MM.1S (cell line): ENCODE measurements around the gene FMN1.

Source experiments
- DNase-seq: peaks from one replicate; pipeline ENCODE4 v3.0.0-alpha.2; 2015
- H2AFZ ChIP-seq: fragments of 300-600 bp; sonication (generic); 2 replicates; pipeline ENCODE4 v1.6.0; 2016; ENCODE audit warnings: antibody characterized with exemption, low read length
- H3F3A ChIP-seq: fragments of 300-600 bp; sonication (generic); 2 replicates; pipeline ENCODE4 v1.6.1; 2016; ENCODE audit warnings: mild to moderate bottlenecking, antibody characterized with exemption, low read length, moderate library complexity, mixed read lengths; ENCODE audit not compliant: insufficient read depth
- H3K27ac ChIP-seq: fragments of 300-600 bp; sonication (generic); 2 replicates; pipeline ENCODE4 v1.5.1; 2016; ENCODE audit warnings: mild to moderate bottlenecking, low read length
- H3K27me3 ChIP-seq: fragments of 300-600 bp; sonication (generic); replicated peaks from 2 replicates; pipeline ENCODE4 v1.6.0; 2016; ENCODE audit warnings: low read length; ENCODE audit not compliant: insufficient read depth
- H3K36me3 ChIP-seq: fragments of 300-600 bp; sonication (generic); replicated peaks from 2 replicates; pipeline ENCODE4 v1.6.1; 2016; ENCODE audit warnings: mild to moderate bottlenecking, low read length, mixed read lengths; ENCODE audit not compliant: insufficient read depth
- H3K4me1 ChIP-seq: fragments of 300-600 bp; sonication (generic); 2 replicates; pipeline ENCODE4 v1.6.1; 2016; ENCODE audit warnings: low read length, mixed read lengths
- H3K4me2 ChIP-seq: fragments of 300-600 bp; sonication (generic); 2 replicates; pipeline ENCODE4 v1.6.0; 2016; ENCODE audit warnings: low read depth, low read length
- H3K4me3 ChIP-seq: fragments of 300-600 bp; sonication (generic); 2 replicates; pipeline ENCODE4 v1.5.1; 2016; ENCODE audit warnings: low read length, mixed read lengths
- H3K79me2 ChIP-seq: fragments of 300-600 bp; sonication (generic); 2 replicates; pipeline ENCODE4 v1.6.1; 2016; ENCODE audit warnings: mixed run types, low read length, mixed read lengths
- H3K9ac ChIP-seq: fragments of 300-600 bp; sonication (generic); 2 replicates; pipeline ENCODE4 v1.6.1; 2016; ENCODE audit warnings: low read length, mixed read lengths
- H3K9me2 ChIP-seq: fragments of 300-600 bp; sonication (generic); replicated peaks from 2 replicates; pipeline ENCODE4 v1.6.1; 2016; ENCODE audit warnings: mild to moderate bottlenecking, low read length, mixed read lengths; ENCODE audit not compliant: insufficient read depth
- H3K9me3 ChIP-seq: fragments of 300-600 bp; sonication (generic); replicated peaks from 2 replicates; pipeline ENCODE4 v1.6.1; 2016; ENCODE audit warnings: mild to moderate bottlenecking, low read length, mixed read lengths; ENCODE audit not compliant: insufficient read depth
- H4K20me1 ChIP-seq: fragments of 300-600 bp; sonication (generic); 2 replicates; pipeline ENCODE4 v1.6.1; 2016; ENCODE audit warnings: mild to moderate bottlenecking, low read length, moderate library complexity, mixed read lengths; ENCODE audit not compliant: insufficient read depth
- EZH2 ChIP-seq: fragments of 300-600 bp; sonication (generic); optimal IDR thresholded peaks from 2 replicates; pipeline ENCODE3; 2017; ENCODE audit warnings: low read depth, mild to moderate bottlenecking, antibody characterized with exemption, low read length, mixed read lengths
- EZH2phosphoT487 ChIP-seq: fragments of 300-600 bp; sonication (generic); IDR thresholded peaks from 2 replicates; pipeline ENCODE4 v1.6.1; 2018; ENCODE audit warnings: antibody characterized with exemption, low read length
- TF ChIP-seq, protein P1 (sequence below): fragments of 300-600 bp; sonication (generic); IDR thresholded peaks from 2 replicates; pipeline ENCODE4 v1.5.1; 2016; ENCODE audit warnings: antibody characterized with exemption, low read length, mixed read lengths

FMN1 gene

DNA sequence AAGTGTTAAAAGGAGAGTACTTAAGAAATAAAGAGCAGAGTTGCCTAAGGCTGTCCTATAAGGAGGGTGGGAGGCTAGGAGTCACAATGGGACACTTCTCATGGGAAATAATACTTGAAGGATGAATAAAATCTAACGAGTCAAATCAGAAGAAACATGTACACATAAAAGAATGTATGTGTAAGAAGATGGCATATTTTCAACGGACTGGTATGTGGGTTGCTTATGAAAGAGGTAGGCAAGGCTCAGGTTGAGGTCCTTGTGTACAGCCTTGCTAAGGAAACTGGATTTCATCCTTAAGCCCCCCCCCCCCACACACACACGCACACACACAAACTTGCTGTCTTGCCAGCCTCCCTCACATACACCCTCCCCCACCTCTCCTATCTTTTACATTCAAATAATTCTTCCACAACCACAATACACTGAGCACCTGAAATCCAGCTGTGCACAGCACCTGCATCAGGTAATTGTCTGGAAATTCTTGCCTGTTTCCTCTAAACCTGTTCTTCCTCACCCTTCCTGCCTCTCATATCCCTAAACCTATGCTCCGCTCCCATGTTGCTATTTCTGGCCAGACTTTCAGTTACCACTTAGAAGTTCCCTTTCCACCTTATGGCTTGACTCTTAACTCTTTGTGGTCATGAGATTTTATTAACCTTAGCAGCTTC, 79.2 kb downstream of the FMN1 start:
- no peaks in the 10 kb centered on the region for H4K20me1 ChIP-seq
- no peaks in the 10 kb centered on the region for H3F3A ChIP-seq
- no peaks in the 10 kb centered on the region; the same call in 1 of the 2 replicates for H3K27me3 ChIP-seq
- no peaks in the 10 kb centered on the region for H3K4me1 ChIP-seq
- H3K9me3 ChIP-seq: no peaks in the 10 kb centered on the region
- TF ChIP-seq, protein P1, sequence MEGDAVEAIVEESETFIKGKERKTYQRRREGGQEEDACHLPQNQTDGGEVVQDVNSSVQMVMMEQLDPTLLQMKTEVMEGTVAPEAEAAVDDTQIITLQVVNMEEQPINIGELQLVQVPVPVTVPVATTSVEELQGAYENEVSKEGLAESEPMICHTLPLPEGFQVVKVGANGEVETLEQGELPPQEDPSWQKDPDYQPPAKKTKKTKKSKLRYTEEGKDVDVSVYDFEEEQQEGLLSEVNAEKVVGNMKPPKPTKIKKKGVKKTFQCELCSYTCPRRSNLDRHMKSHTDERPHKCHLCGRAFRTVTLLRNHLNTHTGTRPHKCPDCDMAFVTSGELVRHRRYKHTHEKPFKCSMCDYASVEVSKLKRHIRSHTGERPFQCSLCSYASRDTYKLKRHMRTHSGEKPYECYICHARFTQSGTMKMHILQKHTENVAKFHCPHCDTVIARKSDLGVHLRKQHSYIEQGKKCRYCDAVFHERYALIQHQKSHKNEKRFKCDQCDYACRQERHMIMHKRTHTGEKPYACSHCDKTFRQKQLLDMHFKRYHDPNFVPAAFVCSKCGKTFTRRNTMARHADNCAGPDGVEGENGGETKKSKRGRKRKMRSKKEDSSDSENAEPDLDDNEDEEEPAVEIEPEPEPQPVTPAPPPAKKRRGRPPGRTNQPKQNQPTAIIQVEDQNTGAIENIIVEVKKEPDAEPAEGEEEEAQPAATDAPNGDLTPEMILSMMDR: no peak
- TF ChIP-seq EZH2phosphoT487: no peak
- no peak for TF ChIP-seq EZH2
- H3K36me3 ChIP-seq: no peaks in the 10 kb centered on the region
- H3K27ac ChIP-seq: no peak overlapping the region
- no peaks in the 10 kb centered on the region for H3K79me2 ChIP-seq
- H3K9me2 ChIP-seq: no peaks in the 10 kb centered on the region
- no peak overlapping the region for H3K4me3 ChIP-seq
- H3K9ac ChIP-seq: no peak overlapping the region
- no peak overlapping the region for H2AFZ ChIP-seq
- H3K4me2 ChIP-seq: no peak overlapping the region
- no peak for DNase-seq

DNA sequence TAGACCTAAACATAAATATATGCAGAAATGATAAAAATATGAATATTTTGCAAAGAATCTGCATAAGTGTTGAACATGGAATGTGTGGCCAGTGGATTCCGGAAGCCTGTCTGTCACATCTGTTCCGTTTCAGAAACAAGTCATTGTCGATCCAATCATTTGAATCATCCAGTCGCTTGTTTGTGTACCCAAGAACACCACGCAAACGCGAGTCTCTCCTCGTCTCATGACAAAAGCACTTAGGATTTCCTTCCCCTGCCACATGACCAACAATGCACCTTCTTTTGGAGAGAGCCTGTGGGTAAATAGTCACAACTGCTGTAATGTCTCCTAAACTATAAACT, 80.2 kb downstream of the FMN1 start:
- Histone ChIP-seq H3K4me3 (no peak overlapping the region), H3F3A (no peaks in the 10 kb centered on the region), H3K4me2 (no peak overlapping the region), H3K79me2 (no peaks in the 10 kb centered on the region), H3K36me3 (no peaks in the 10 kb centered on the region), H3K27ac (no peak overlapping the region), H4K20me1 (no peaks in the 10 kb centered on the region), H3K4me1 (no peaks in the 10 kb centered on the region), H3K9me2 (no peaks in the 10 kb centered on the region), H2AFZ (no peak overlapping the region), H3K9me3 (no peaks in the 10 kb centered on the region), H3K9ac (no peak overlapping the region), H3K27me3 (no peaks in the 10 kb centered on the region; the same call in 1 of the 2 replicates)
- DNase-seq: no peak
- TF ChIP-seq EZH2phosphoT487 (no peak), EZH2 (no peak)
- TF ChIP-seq, protein P1: no peak

DNA sequence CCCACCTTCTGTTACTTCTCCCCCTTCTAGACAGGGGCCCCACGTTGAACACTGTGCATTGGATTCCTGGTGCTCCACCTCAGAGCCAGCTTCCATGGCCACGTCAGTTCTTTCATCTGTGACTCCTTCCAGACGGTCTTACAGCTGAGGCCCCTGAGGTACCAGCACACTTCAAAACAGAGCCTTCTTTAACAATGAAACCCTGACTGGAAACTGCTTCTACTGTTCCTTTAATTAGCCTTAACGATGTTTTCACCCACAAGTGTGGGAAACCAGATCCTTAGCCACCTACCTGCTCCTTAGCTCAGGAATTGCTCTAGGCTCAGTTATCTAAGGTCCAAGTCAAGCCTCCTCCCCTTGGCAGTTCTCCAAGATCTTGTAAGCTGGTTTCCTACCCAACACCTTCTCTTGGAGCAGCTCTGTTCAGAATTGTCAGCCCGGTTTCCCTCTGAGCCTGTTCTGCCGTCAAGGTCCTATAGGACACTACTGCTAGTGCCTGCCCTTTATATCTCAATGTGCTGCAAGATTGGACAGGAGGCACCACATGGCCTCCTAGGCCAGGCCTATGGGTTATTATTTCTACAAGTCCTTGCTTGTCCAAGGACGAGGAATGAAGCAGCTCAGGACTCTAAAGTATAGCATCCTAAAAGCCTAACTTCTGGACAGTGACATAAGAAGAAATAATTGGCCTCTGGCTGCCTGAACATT, 80.7 kb downstream of the FMN1 start:
- Histone ChIP-seq H3K9me2 (no peaks in the 10 kb centered on the region), H3K27ac (no peak overlapping the region), H3K4me2 (no peak overlapping the region), H3K4me3 (no peak overlapping the region), H3K79me2 (no peaks in the 10 kb centered on the region), H3K4me1 (no peaks in the 10 kb centered on the region), H3K36me3 (no peaks in the 10 kb centered on the region), H3F3A (no peaks in the 10 kb centered on the region), H2AFZ (no peak overlapping the region), H3K27me3 (no peaks in the 10 kb centered on the region; the same call in 1 of the 2 replicates), H3K9ac (no peak overlapping the region), H3K9me3 (no peaks in the 10 kb centered on the region), H4K20me1 (no peaks in the 10 kb centered on the region)
- DNase-seq: no peak
- TF ChIP-seq, protein P1: no peak
- TF ChIP-seq EZH2: no peak
- TF ChIP-seq EZH2phosphoT487: no peak
